Liver (tissue), 9 donors: Measurements from ENCODE around the gene PPP4R1. TPM values are rescaled to one million over a fixed set of nuclear protein-coding genes. Genes with fewer than 3 reads are reported as not detected.

Experiments
- DNase-seq: peaks from one replicate; pipeline ENCODE4 v3.0.0-alpha.2; 2017; ENCODE audit warnings: low spot score
- H3K27ac ChIP-seq, 2 donors: one replicate each; pipeline ENCODE4 v1.7.0; 2013; ENCODE audit warnings: inconsistent platforms in 2 of 2, low read length in 2 of 2, control low read depth in 1 of 2, low read depth in 1 of 2, mild to moderate bottlenecking in 1 of 2
- H3K27me3 ChIP-seq, 4 donors: one replicate each; pipeline versions ENCODE4 v1.6.1 to v1.7.0; 2013; ENCODE audit warnings: low read length in 3 of 4, inconsistent platforms in 1 of 4, mild to moderate bottlenecking in 1 of 4, moderate library complexity in 1 of 4; ENCODE audit not compliant: control insufficient read depth in 4 of 4, insufficient read depth in 4 of 4
- H3K36me3 ChIP-seq, 4 donors: one replicate each; pipeline versions ENCODE4 v1.6.1 to v1.7.0; 2013; ENCODE audit warnings: low read length in 3 of 4, mild to moderate bottlenecking in 3 of 4, low read depth in 1 of 4, moderate library complexity in 1 of 4; ENCODE audit not compliant: control insufficient read depth in 4 of 4, insufficient read depth in 3 of 4
- H3K4me1 ChIP-seq, 4 donors: one replicate each; pipeline versions ENCODE4 v1.6.1 to v1.7.0; 2013; ENCODE audit warnings: low read length in 3 of 4, mild to moderate bottlenecking in 3 of 4, moderate library complexity in 1 of 4; ENCODE audit not compliant: control insufficient read depth in 4 of 4, insufficient read depth in 4 of 4
- H3K4me3 ChIP-seq, 3 donors: one replicate each; pipeline versions ENCODE4 v1.6.1 to v1.7.0; 2013; ENCODE audit warnings: low read length in 3 of 3, control low read depth in 1 of 3, low read depth in 1 of 3, mild to moderate bottlenecking in 1 of 3
- H3K9ac ChIP-seq, 2 donors: one replicate each; pipeline ENCODE4 v1.7.0; 2013; ENCODE audit warnings: low read length in 2 of 2, mild to moderate bottlenecking in 2 of 2, moderate library complexity in 2 of 2, control low read depth in 1 of 2, low read depth in 1 of 2
- H3K9me3 ChIP-seq, 4 donors: one replicate each; pipeline versions ENCODE4 v1.6.1 to v1.7.0; 2013; ENCODE audit warnings: low read length in 3 of 4; ENCODE audit not compliant: control insufficient read depth in 4 of 4
- ATF3 ChIP-seq: IDR thresholded peaks from 2 replicates; pipeline ENCODE4 v1.6.1; 2016; ENCODE audit warnings: antibody characterized with exemption
- CTCF ChIP-seq: fragments of 150-350 bp; IDR thresholded peaks from 2 replicates; pipeline ENCODE4 v1.5.1; 2017; ENCODE audit warnings: improper control_type of control experiment, low read depth, low read length; ENCODE audit not compliant: missing input control
- EGR1 ChIP-seq, 2 donors: IDR thresholded peaks; 2 replicates each; pipeline ENCODE4 v1.6.1; 2016 to 2018; ENCODE audit warnings: antibody characterized with exemption in 2 of 2, low read depth in 2 of 2
- FOXA1 ChIP-seq: IDR thresholded peaks from 2 replicates; pipeline ENCODE4 v1.6.1; 2016; ENCODE audit warnings: antibody characterized with exemption
- FOXA2 ChIP-seq: IDR thresholded peaks from 2 replicates; pipeline ENCODE4 v1.6.1; 2016; ENCODE audit warnings: antibody characterized with exemption
- GABPA ChIP-seq, 2 donors: IDR thresholded peaks in 1 of 2; conservative IDR thresholded peaks in 1 of 2; 2 replicates each; pipeline ENCODE4 v1.6.1; 2016; ENCODE audit warnings: antibody characterized with exemption in 2 of 2, mild to moderate bottlenecking in 1 of 2, moderate library complexity in 1 of 2
- HNF4A ChIP-seq, 2 donors: conservative IDR thresholded peaks; 2 replicates each; pipeline ENCODE4 v1.6.1; 2016; ENCODE audit warnings: antibody characterized with exemption in 2 of 2, mild to moderate bottlenecking in 2 of 2
- HNF4G ChIP-seq: IDR thresholded peaks from 2 replicates; pipeline ENCODE4 v1.6.1; 2016; ENCODE audit warnings: antibody characterized with exemption
- JUND ChIP-seq, 2 donors: IDR thresholded peaks; 2 replicates each; pipeline ENCODE4 v1.6.1; 2016; ENCODE audit warnings: antibody characterized with exemption in 2 of 2
- NR2F2 ChIP-seq: IDR thresholded peaks from 2 replicates; pipeline ENCODE4 v1.6.1; 2016; ENCODE audit warnings: antibody characterized with exemption
- RAD21 ChIP-seq, 2 donors: IDR thresholded peaks; 2 replicates each; pipeline ENCODE4 v1.6.1; 2016; ENCODE audit warnings: antibody characterized with exemption in 2 of 2, mild to moderate bottlenecking in 2 of 2
- RXRA ChIP-seq, 2 donors: IDR thresholded peaks; 2 replicates each; pipeline ENCODE4 v1.6.1; 2017 to 2018; ENCODE audit warnings: antibody characterized with exemption in 2 of 2, mild to moderate bottlenecking in 1 of 2
- TAF1 ChIP-seq: conservative IDR thresholded peaks from 2 replicates; pipeline ENCODE4 v1.6.1; 2016; ENCODE audit warnings: antibody characterized with exemption, mild to moderate bottlenecking
- ZBTB33 ChIP-seq: IDR thresholded peaks from 2 replicates; pipeline ENCODE4 v1.6.1; 2016; ENCODE audit warnings: antibody characterized with exemption
- WGBS: extraction: QIAGEN DNeasy Blood & Tissue Kit; methylation state at CpG from one replicate; pipeline ENCODE4 v1.1.7; 2013; 5-methylcytosine and 5-hydroxymethylcytosine counted together
- polyA plus RNA-seq, 2 donors: library from polyadenylated mRNA; stranded (reverse) in 1 of 2; unstranded in 1 of 2; fragments of 200-250 nt in 1 of 2; fragments of >200 nt in 1 of 2; fragmentation: Nextera tagmentation in 1 of 2; extraction: Ambion mirVana in 1 of 2; gene quantifications; one replicate each; pipeline versions ENCODE4 v1.2.1 to v1.2.3, GENCODE V29; 2013 to 2015
- total RNA-seq, 2 donors: library from RNA; depleted of rRNA; stranded (reverse); fragments of >200 nt; gene quantifications; one replicate each; pipeline ENCODE4 v1.2.3, GENCODE V29; 2014
- TF ChIP-seq, protein P1 (sequence below): IDR thresholded peaks from 2 replicates; pipeline ENCODE4 v1.6.1; 2016; ENCODE audit warnings: antibody characterized with exemption
- donor health status: healthy.
- donor health status: healthy.
- donor health status: healthy.
- donor health status: healthy.
- donor health status: healthy.

The PPP4R1 gene
- total and polyA plus RNA-seq, 4 donors = 11.7 to 50.8 (median 22.8) TPM

- no peak for TF ChIP-seq FOXA2
- Histone ChIP-seq H3K36me3 (peaks cover 0 to 2% (median 0%) of the 10 kb centered on the region in 4 donors), H3K4me1 (no peaks in the 10 kb centered on the region), H3K27me3 (no peaks in the 10 kb centered on the region), H3K27ac (no peak overlapping the region), H3K4me3 (no peak overlapping the region), H3K9ac (no peak overlapping the region), H3K9me3 (no peaks in the 10 kb centered on the region)
- 74% methylated on average over 2 of the region's 2 CpGs for WGBS
- no peak for DNase-seq
Observed at GRCh38 chr18:9508446-9509025, 105.8 kb downstream of the PPP4R1 start.

GRCh38 chr18:9507565-9508088 lies 106.7 kb downstream of the PPP4R1 start:
- no peak overlapping the region for H3K27ac ChIP-seq
- no peak for TF ChIP-seq HNF4A (conservative IDR thresholded peaks at IDR 0.05)
- no peak for TF ChIP-seq ZBTB33
- no peak for TF ChIP-seq EGR1 (IDR thresholded peaks at IDR 0.05; ENCODE audit: low read depth in 2 of 2)
- TF ChIP-seq, protein P1, sequence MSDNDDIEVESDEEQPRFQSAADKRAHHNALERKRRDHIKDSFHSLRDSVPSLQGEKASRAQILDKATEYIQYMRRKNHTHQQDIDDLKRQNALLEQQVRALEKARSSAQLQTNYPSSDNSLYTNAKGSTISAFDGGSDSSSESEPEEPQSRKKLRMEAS = no peak
- TF ChIP-seq TAF1 = no peak
- no peak for TF ChIP-seq NR2F2
- TF ChIP-seq RAD21 (IDR thresholded peaks at IDR 0.05) = no peak
- TF ChIP-seq FOXA1 = no peak
- no peak for TF ChIP-seq CTCF
- no peak for TF ChIP-seq JUND (IDR thresholded peaks at IDR 0.05)
- no peak for TF ChIP-seq RXRA (IDR thresholded peaks at IDR 0.05)
- no peaks in the 10 kb centered on the region for H3K27me3 ChIP-seq
- no peaks in the 10 kb centered on the region for H3K36me3 ChIP-seq
- H3K9me3 ChIP-seq = no peaks in the 10 kb centered on the region
- H3K4me1 ChIP-seq = no peaks in the 10 kb centered on the region
- no peak overlapping the region for H3K4me3 ChIP-seq
- no peak overlapping the region for H3K9ac ChIP-seq
- no peak for DNase-seq
- 85% methylated on average over 2 of the region's 2 CpGs for WGBS

- Histone ChIP-seq H3K4me1 (no peaks in the 10 kb centered on the region), H3K36me3 (no peaks in the 10 kb centered on the region), H3K9ac (no peak overlapping the region), H3K27ac (no peak overlapping the region), H3K27me3 (no peaks in the 10 kb centered on the region), H3K9me3 (no peaks in the 10 kb centered on the region), H3K4me3 (no peak overlapping the region)
- WGBS = 88% methylated on average over 4 of the region's 4 CpGs
- DNase-seq = no peak
- TF ChIP-seq NR2F2 (no peak), GABPA (IDR thresholded peaks at IDR 0.05 in 1 of 2, conservative IDR thresholded peaks at IDR 0.05 in 1 of 2) (no peak), HNF4G (no peak), JUND (IDR thresholded peaks at IDR 0.05) (no peak), EGR1 (IDR thresholded peaks at IDR 0.05; ENCODE audit: low read depth in 2 of 2) (no peak), ATF3 (no peak), TAF1 (no peak), ZBTB33 (no peak), CTCF (no peak)
Observed at GRCh38 chr18:9506046-9506792, 108.1 kb downstream of the PPP4R1 start.
